Suprapubic skin (tissue), 4 donors: ENCODE results near the gene ELK4. TPM values are rescaled to one million over a fixed set of nuclear protein-coding genes. Genes with fewer than 3 reads are reported as not detected.

ENCODE experiments used
- DNase-seq, 2 donors: peaks; one replicate each; pipeline ENCODE4 v3.0.0-alpha.2; 2019; ENCODE audit warnings: low spot score in 2 of 2
- H3K27ac ChIP-seq: fragments of 200-600 bp; sonication (generic); one replicate; pipeline ENCODE4 v1.5.1; 2019
- H3K27me3 ChIP-seq: fragments of 200-600 bp; sonication (generic); one replicate; pipeline ENCODE4 v1.5.1; 2019
- H3K36me3 ChIP-seq: fragments of 200-600 bp; sonication (generic); one replicate; pipeline ENCODE4 v1.5.1; 2019
- H3K4me1 ChIP-seq: fragments of 200-600 bp; sonication (generic); one replicate; pipeline ENCODE4 v1.5.1; 2019
- H3K4me3 ChIP-seq: fragments of 200-600 bp; sonication (generic); one replicate; pipeline ENCODE4 v1.5.1; 2019; ENCODE audit warnings: mild to moderate bottlenecking
- H3K9me3 ChIP-seq: fragments of 200-600 bp; sonication (generic); one replicate; pipeline ENCODE4 v1.5.1; 2019
- CTCF ChIP-seq, 2 donors: fragments of 200-600 bp in 1 of 2; fragments of 450-650 bp in 1 of 2; sonication (generic) in 1 of 2; IDR thresholded peaks; one replicate each; pipeline ENCODE4 v1.5.1; 2016 to 2019; ENCODE audit warnings: antibody characterized with exemption in 2 of 2, mild to moderate bottlenecking in 1 of 2, moderate library complexity in 1 of 2
- EP300 ChIP-seq: sonication (generic); formaldehyde crosslinking; IDR thresholded peaks from one replicate; pipeline ENCODE4 v1.6.1; 2017; ENCODE audit warnings: antibody characterized with exemption
- POLR2A ChIP-seq, 2 donors: fragments of 450-650 bp; IDR thresholded peaks; one replicate each; pipeline ENCODE4 v1.6.1; 2017; ENCODE audit warnings: antibody characterized with exemption in 2 of 2, mild to moderate bottlenecking in 2 of 2, moderate library complexity in 2 of 2
- POLR2AphosphoS5 ChIP-seq, 3 donors: sonication (generic); formaldehyde crosslinking; IDR thresholded peaks; one replicate each; pipeline ENCODE4 v1.6.1; 2017; ENCODE audit warnings: antibody characterized with exemption in 3 of 3
- WGBS: methylation state at CpG from one replicate; pipeline ENCODE4 v1.1.5; 2018; 5-methylcytosine and 5-hydroxymethylcytosine counted together
- total RNA-seq, 4 donors: library from RNA; depleted of rRNA; stranded (reverse); fragments of >200 nt; gene quantifications; one replicate each; pipeline ENCODE4 v1.1.0, GENCODE V29; 2016

The ELK4 gene
- total RNA-seq, 4 donors from 2014 or later: 30.9 to 52.6 (median 43.8) TPM

GRCh38 chr1:205561501-205562203 lies 70.2 kb downstream of the ELK4 start:
- DNase-seq: no peak
- Histone ChIP-seq H3K27me3 (peaks cover 5% of the 10 kb centered on the region), H3K4me1 (peaks cover 10% of the 10 kb centered on the region), H3K4me3 (no peak overlapping the region), H3K9me3 (no peaks in the 10 kb centered on the region), H3K27ac (no peak overlapping the region), H3K36me3 (no peaks in the 10 kb centered on the region)
- no peak for TF ChIP-seq POLR2A (IDR thresholded peaks at IDR 0.05)
- no peak for TF ChIP-seq POLR2AphosphoS5 (IDR thresholded peaks at IDR 0.05)
- no peak for TF ChIP-seq CTCF (IDR thresholded peaks at IDR 0.05)
- no peak for TF ChIP-seq EP300
- WGBS: 76% methylated on average over 1 of the region's 1 CpG

Other genes starting within 250 kb of the ELK4 start
- gene LEMD1, start 210.0 kb downstream of the ELK4 start, total RNA-seq: 1 to 10 TPM in 1 of 4 donors, not detected in 3; 5.1 TPM
- gene BLACAT1, start 176.0 kb downstream of the ELK4 start, total RNA-seq: not detected
- gene CDK18, start 127.3 kb downstream of the ELK4 start, total RNA-seq: 1 to 10 TPM; 2.7 to 9.7 (median 4.7) TPM
- gene SLC45A3, start 48.5 kb upstream of the ELK4 start, total RNA-seq: 1 to 10 TPM; 1.4 to 3.3 (median 2.2) TPM
- 10 to 100 TPM; 48.7 to 73.0 (median 60.3) TPM for gene NUCKS1, start 118.2 kb upstream of the ELK4 start, total RNA-seq
- gene RAB29, start 143.5 kb upstream of the ELK4 start, total RNA-seq: 10 to 100 TPM in 2 of 4 donors, 1 to 10 TPM in 2; 9.7 to 15.4 (median 12.1) TPM
- 10 to 100 TPM; 14.6 to 20.8 (median 16.7) TPM for gene SLC41A1, start 181.2 kb upstream of the ELK4 start, total RNA-seq
- 10 to 100 TPM; 33.0 to 77.4 (median 57.8) TPM for gene PM20D1, start 218.1 kb upstream of the ELK4 start, total RNA-seq